Liver (tissue), 3 donors: ENCODE data around the gene CUL1.

Source experiments
- EGR1 ChIP-seq, 2 donors: IDR thresholded peaks; 2 replicates each; pipeline ENCODE4 v1.6.1; 2016 to 2018; ENCODE audit warnings: antibody characterized with exemption in 2 of 2, low read depth in 2 of 2
- FOXA1 ChIP-seq: IDR thresholded peaks from 2 replicates; pipeline ENCODE4 v1.6.1; 2016; ENCODE audit warnings: antibody characterized with exemption
- HNF4G ChIP-seq: IDR thresholded peaks from 2 replicates; pipeline ENCODE4 v1.6.1; 2016; ENCODE audit warnings: antibody characterized with exemption
- JUND ChIP-seq, 2 donors: IDR thresholded peaks; 2 replicates each; pipeline ENCODE4 v1.6.1; 2016; ENCODE audit warnings: antibody characterized with exemption in 2 of 2
- RAD21 ChIP-seq, 2 donors: IDR thresholded peaks; 2 replicates each; pipeline ENCODE4 v1.6.1; 2016; ENCODE audit warnings: antibody characterized with exemption in 2 of 2, mild to moderate bottlenecking in 2 of 2
- SP1 ChIP-seq: IDR thresholded peaks from 2 replicates; pipeline ENCODE4 v1.6.1; 2018; ENCODE audit warnings: antibody characterized with exemption, mild to moderate bottlenecking
- YY1 ChIP-seq: IDR thresholded peaks from 2 replicates; pipeline ENCODE4 v1.6.1; 2016; ENCODE audit warnings: antibody characterized with exemption, mild to moderate bottlenecking
- TF ChIP-seq, protein P1 (sequence below): fragments of 150-350 bp; IDR thresholded peaks from 2 replicates; pipeline ENCODE4 v1.5.1; 2017; ENCODE audit warnings: improper control_type of control experiment, low read depth, low read length; ENCODE audit not compliant: missing input control
- TF ChIP-seq, protein P2 (sequence below): IDR thresholded peaks from 2 replicates; pipeline ENCODE4 v1.6.1; 2016; ENCODE audit warnings: antibody characterized with exemption
- TF ChIP-seq, protein P3 (sequence below): IDR thresholded peaks from 2 replicates; pipeline ENCODE4 v1.6.1; 2016; ENCODE audit warnings: antibody characterized with exemption, mild to moderate bottlenecking
- donor health status: healthy.
- donor health status: healthy.

DNA sequence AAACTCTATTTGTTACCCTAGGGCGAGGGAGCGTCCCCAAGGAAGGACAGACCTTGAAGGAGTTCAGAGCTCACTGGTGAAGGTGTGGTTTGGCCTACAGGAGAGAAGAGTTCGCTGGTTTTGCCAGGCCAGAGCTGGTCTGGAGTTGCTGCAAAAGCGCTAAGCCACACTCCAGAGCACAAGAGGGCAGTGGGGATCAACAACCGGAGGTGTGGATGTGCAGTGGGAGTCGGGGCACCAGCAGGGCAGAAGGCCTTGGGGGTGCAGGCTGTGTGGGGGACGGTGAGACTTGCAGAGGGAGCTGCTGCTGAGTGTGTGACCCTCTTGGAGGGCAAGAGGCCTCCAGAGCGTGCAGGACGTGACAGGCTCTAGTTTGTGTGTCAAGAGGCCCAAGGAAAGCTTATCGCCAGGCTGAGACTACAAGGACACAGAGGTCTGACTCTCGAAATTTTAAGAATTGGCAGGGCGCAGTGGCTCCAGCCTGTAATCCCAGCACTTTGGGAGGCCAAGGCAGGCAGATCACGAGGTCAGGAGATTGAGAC, 14.3 kb upstream of the CUL1 start:
- TF ChIP-seq, protein P1, sequence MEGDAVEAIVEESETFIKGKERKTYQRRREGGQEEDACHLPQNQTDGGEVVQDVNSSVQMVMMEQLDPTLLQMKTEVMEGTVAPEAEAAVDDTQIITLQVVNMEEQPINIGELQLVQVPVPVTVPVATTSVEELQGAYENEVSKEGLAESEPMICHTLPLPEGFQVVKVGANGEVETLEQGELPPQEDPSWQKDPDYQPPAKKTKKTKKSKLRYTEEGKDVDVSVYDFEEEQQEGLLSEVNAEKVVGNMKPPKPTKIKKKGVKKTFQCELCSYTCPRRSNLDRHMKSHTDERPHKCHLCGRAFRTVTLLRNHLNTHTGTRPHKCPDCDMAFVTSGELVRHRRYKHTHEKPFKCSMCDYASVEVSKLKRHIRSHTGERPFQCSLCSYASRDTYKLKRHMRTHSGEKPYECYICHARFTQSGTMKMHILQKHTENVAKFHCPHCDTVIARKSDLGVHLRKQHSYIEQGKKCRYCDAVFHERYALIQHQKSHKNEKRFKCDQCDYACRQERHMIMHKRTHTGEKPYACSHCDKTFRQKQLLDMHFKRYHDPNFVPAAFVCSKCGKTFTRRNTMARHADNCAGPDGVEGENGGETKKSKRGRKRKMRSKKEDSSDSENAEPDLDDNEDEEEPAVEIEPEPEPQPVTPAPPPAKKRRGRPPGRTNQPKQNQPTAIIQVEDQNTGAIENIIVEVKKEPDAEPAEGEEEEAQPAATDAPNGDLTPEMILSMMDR = no peak
- no peak for TF ChIP-seq JUND (IDR thresholded peaks at IDR 0.05)
- no peak for TF ChIP-seq YY1
- TF ChIP-seq, protein P2, sequence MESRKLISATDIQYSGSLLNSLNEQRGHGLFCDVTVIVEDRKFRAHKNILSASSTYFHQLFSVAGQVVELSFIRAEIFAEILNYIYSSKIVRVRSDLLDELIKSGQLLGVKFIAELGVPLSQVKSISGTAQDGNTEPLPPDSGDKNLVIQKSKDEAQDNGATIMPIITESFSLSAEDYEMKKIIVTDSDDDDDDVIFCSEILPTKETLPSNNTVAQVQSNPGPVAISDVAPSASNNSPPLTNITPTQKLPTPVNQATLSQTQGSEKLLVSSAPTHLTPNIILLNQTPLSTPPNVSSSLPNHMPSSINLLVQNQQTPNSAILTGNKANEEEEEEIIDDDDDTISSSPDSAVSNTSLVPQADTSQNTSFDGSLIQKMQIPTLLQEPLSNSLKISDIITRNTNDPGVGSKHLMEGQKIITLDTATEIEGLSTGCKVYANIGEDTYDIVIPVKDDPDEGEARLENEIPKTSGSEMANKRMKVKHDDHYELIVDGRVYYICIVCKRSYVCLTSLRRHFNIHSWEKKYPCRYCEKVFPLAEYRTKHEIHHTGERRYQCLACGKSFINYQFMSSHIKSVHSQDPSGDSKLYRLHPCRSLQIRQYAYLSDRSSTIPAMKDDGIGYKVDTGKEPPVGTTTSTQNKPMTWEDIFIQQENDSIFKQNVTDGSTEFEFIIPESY = no peak
- no peak for TF ChIP-seq SP1
- TF ChIP-seq, protein P3, sequence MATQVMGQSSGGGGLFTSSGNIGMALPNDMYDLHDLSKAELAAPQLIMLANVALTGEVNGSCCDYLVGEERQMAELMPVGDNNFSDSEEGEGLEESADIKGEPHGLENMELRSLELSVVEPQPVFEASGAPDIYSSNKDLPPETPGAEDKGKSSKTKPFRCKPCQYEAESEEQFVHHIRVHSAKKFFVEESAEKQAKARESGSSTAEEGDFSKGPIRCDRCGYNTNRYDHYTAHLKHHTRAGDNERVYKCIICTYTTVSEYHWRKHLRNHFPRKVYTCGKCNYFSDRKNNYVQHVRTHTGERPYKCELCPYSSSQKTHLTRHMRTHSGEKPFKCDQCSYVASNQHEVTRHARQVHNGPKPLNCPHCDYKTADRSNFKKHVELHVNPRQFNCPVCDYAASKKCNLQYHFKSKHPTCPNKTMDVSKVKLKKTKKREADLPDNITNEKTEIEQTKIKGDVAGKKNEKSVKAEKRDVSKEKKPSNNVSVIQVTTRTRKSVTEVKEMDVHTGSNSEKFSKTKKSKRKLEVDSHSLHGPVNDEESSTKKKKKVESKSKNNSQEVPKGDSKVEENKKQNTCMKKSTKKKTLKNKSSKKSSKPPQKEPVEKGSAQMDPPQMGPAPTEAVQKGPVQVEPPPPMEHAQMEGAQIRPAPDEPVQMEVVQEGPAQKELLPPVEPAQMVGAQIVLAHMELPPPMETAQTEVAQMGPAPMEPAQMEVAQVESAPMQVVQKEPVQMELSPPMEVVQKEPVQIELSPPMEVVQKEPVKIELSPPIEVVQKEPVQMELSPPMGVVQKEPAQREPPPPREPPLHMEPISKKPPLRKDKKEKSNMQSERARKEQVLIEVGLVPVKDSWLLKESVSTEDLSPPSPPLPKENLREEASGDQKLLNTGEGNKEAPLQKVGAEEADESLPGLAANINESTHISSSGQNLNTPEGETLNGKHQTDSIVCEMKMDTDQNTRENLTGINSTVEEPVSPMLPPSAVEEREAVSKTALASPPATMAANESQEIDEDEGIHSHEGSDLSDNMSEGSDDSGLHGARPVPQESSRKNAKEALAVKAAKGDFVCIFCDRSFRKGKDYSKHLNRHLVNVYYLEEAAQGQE = no peak
- TF ChIP-seq FOXA1 = no peak
- no peak for TF ChIP-seq RAD21 (IDR thresholded peaks at IDR 0.05)
- TF ChIP-seq HNF4G = no peak
- no peak for TF ChIP-seq EGR1 (IDR thresholded peaks at IDR 0.05; ENCODE audit: low read depth in 2 of 2)
